Gastrocnemius medialis (tissue), 4 donors: ENCODE measurements around the gene AIFM2. TPM values are rescaled to one million over a fixed set of nuclear protein-coding genes. Genes with fewer than 3 reads are reported as not detected.

Experiments used
- ATAC-seq, 2 donors: fragments of 150-250 bp; one replicate each; pipeline ENCODE4 v1.9.1; 2016
- DNase-seq, 2 donors: peaks; one replicate each; pipeline ENCODE4 v3.0.0-alpha.2; 2019
- H3K27ac ChIP-seq, 4 donors: fragments of 200-600 bp; sonication (generic); 1 replicate in 1 of 4; 2 replicates in 3 of 4; pipeline ENCODE4 v1.5.1; 2016 to 2018; ENCODE audit warnings: mild to moderate bottlenecking in 2 of 4, moderate library complexity in 1 of 4
- H3K27me3 ChIP-seq, 3 donors: fragments of 200-600 bp; sonication (generic) in 2 of 3; 1 replicate in 1 of 3; 2 replicates in 2 of 3; pipeline versions ENCODE4 v1.5.1 to v1.6.0; 2016 to 2019; ENCODE audit warnings: mild to moderate bottlenecking in 1 of 3, moderate library complexity in 1 of 3
- H3K36me3 ChIP-seq, 2 donors: fragments of 200-600 bp; sonication (generic) in 1 of 2; one replicate each; pipeline ENCODE4 v1.5.1; 2017 to 2018
- H3K4me1 ChIP-seq, 2 donors: fragments of 200-600 bp; sonication (generic) in 1 of 2; one replicate each; pipeline ENCODE4 v1.5.1; 2016 to 2017; ENCODE audit warnings: mild to moderate bottlenecking in 2 of 2
- H3K4me3 ChIP-seq, 4 donors: fragments of 200-600 bp; sonication (generic) in 3 of 4; 1 replicate in 1 of 4; 2 replicates in 3 of 4; pipeline ENCODE4 v1.5.1; 2016 to 2019; ENCODE audit warnings: mild to moderate bottlenecking in 2 of 4
- H3K9me3 ChIP-seq, 3 donors: fragments of 200-600 bp; sonication (generic) in 2 of 3; 1 replicate in 1 of 3; 2 replicates in 2 of 3; pipeline ENCODE4 v1.5.1; 2016 to 2019
- POLR2A ChIP-seq, 2 donors: fragments of 450-650 bp; IDR thresholded peaks; one replicate each; pipeline ENCODE4 v1.6.1; 2017; ENCODE audit warnings: antibody characterized with exemption in 2 of 2, mild to moderate bottlenecking in 2 of 2, moderate library complexity in 2 of 2
- in situ Hi-C, 4 donors: fragments of 200-750 bp; cut with MboI; loops; one replicate each; pipeline versions ENCODE4 v1.15.0 to v1.8.0; 2017; ENCODE audit warnings: low sequenced_read_pairs in 4 of 4
- intact Hi-C: fragments of 100-400 bp; cut with DNase I; formaldehyde crosslinking; loops from one replicate; pipeline ENCODE4 v1.15.1; 2023; ENCODE audit warnings: low total_unique reads
- total RNA-seq, 4 donors: library from RNA; depleted of rRNA; stranded (reverse); fragments of >200 nt; gene quantifications; one replicate each; pipeline versions ENCODE4 v1.1.0 to v1.2.3, GENCODE V29; 2016
- TF ChIP-seq, protein P1 (sequence below), 5 experiments: fragments of 450-650 bp in 3 of 5; fragments of 200-600 bp in 2 of 5; sonication (generic) in 2 of 5; IDR thresholded peaks in 4 of 5; conservative IDR thresholded peaks in 1 of 5; 1 replicate in 4 of 5; 2 replicates in 1 of 5; pipeline ENCODE4 v1.5.1; 2016 to 2019; ENCODE audit warnings: antibody characterized with exemption in 5 of 5, mild to moderate bottlenecking in 3 of 5, moderate library complexity in 3 of 5

The AIFM2 gene
- total RNA-seq, 4 donors from 2014 or later = 6.8 to 11.0 (median 9.8) TPM

- peaks cover 34 to 40% of the 10 kb centered on the region in 2 donors for H3K4me1 ChIP-seq
- no peaks in the 10 kb centered on the region for H3K9me3 ChIP-seq
- no peaks in the 10 kb centered on the region for H3K27me3 ChIP-seq
- peak overlapping the region; percentile 61 to 76 (median 76) for H3K27ac ChIP-seq
- H3K4me3 ChIP-seq = no peak overlapping the region
- in situ Hi-C loops = no loop called here
- TF ChIP-seq POLR2A (IDR thresholded peaks at IDR 0.05) = no peak
- TF ChIP-seq, protein P1, sequence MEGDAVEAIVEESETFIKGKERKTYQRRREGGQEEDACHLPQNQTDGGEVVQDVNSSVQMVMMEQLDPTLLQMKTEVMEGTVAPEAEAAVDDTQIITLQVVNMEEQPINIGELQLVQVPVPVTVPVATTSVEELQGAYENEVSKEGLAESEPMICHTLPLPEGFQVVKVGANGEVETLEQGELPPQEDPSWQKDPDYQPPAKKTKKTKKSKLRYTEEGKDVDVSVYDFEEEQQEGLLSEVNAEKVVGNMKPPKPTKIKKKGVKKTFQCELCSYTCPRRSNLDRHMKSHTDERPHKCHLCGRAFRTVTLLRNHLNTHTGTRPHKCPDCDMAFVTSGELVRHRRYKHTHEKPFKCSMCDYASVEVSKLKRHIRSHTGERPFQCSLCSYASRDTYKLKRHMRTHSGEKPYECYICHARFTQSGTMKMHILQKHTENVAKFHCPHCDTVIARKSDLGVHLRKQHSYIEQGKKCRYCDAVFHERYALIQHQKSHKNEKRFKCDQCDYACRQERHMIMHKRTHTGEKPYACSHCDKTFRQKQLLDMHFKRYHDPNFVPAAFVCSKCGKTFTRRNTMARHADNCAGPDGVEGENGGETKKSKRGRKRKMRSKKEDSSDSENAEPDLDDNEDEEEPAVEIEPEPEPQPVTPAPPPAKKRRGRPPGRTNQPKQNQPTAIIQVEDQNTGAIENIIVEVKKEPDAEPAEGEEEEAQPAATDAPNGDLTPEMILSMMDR (IDR thresholded peaks at IDR 0.05 in 4 of 5, conservative IDR thresholded peaks at IDR 0.05 in 1 of 5) = no peak
- no peaks in the 10 kb centered on the region for H3K36me3 ChIP-seq
- ATAC-seq = no peak
- DNase-seq = no peak
- intact Hi-C loops = loop anchor here (10.0 kb wide), 2 partner anchors 230 to 1730 kb away; no protein-coding TSS in a partner anchor
Observed at GRCh38 chr10:70135046-70135445, 2.4 kb upstream of the AIFM2 start.

- ATAC-seq (no peak), DNase-seq (no peak)
- peak overlapping the region; percentile 83 to 87 (median 86) for H3K27ac ChIP-seq
- TF ChIP-seq, protein P1 (IDR thresholded peaks at IDR 0.05 in 4 of 5, conservative IDR thresholded peaks at IDR 0.05 in 1 of 5) = no peak
- no peak for TF ChIP-seq POLR2A (IDR thresholded peaks at IDR 0.05)
- no peaks in the 10 kb centered on the region for H3K9me3 ChIP-seq
- no peaks in the 10 kb centered on the region for H3K27me3 ChIP-seq
- peaks cover 34 to 40% of the 10 kb centered on the region in 2 donors for H3K4me1 ChIP-seq
- no peaks in the 10 kb centered on the region for H3K36me3 ChIP-seq
- intact Hi-C loops = loop anchor here (10.0 kb wide), 2 partner anchors 227 to 1733 kb away; no protein-coding TSS in a partner anchor
- peak overlapping the region in 3 of 4 donors; percentile 68 to 86 (median 74) for H3K4me3 ChIP-seq
- in situ Hi-C loops = no loop called here
Observed at GRCh38 chr10:70131560-70131937, 1.1 kb downstream of the AIFM2 start.

GRCh38 chr10:70130878-70131559 is 1.6 kb downstream of the AIFM2 start:
- Histone ChIP-seq H3K4me1 (peaks cover 32 to 36% of the 10 kb centered on the region in 2 donors), H3K27me3 (no peaks in the 10 kb centered on the region), H3K27ac (peak overlapping the region; percentile 83 to 87 (median 86)), H3K4me3 (peak overlapping the region in 3 of 4 donors; percentile 68 to 86 (median 74)), H3K9me3 (no peaks in the 10 kb centered on the region), H3K36me3 (no peaks in the 10 kb centered on the region)
- in situ Hi-C loops = no loop called here
- TF ChIP-seq, protein P1 (IDR thresholded peaks at IDR 0.05 in 4 of 5, conservative IDR thresholded peaks at IDR 0.05 in 1 of 5) = no peak
- peak in 1 of 2 donors; percentile 14 for TF ChIP-seq POLR2A (IDR thresholded peaks at IDR 0.05)
- intact Hi-C loops = loop anchor here (10.0 kb wide), 2 partner anchors 226 to 1734 kb away; no protein-coding TSS in a partner anchor
- DNase-seq (peak in 1 of 2 donors; percentile 57), ATAC-seq (peak; percentile 35 to 41)

DNA sequence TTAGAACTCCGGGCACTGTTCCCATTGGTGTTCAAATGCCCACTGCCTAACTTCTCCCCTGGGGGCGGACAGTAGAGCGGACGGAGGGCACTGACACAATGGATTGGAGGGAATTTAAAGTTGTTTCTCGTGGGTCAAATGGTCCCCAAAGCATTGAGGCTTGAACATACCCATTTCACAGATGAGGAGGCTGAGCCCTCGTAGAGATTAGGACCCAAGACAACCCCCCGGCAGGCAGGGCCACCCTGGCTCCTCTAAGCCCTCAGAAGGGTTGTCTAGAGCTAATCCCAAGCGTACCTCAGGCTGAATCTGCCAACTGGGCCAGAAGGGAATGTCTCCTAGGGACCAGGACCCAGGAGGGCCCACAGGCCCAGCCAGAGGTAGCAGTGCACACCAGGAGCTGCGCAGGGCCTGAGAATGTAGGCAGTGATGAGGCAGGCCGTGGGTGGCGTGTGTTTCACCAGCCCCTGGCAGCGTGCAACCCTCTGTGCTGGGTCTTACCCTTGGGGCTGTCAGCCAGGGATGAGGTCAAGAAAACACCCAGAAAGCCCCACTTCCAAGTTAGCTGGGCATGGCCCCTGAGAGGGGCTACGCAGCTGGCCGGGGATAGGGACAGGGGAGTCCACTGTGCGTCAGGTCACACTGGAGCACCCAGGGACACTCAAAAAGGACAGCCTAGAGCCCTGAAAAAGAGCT is 5.8 kb downstream of the AIFM2 start:
- H3K27ac ChIP-seq = no peak overlapping the region
- H3K9me3 ChIP-seq = no peaks in the 10 kb centered on the region
- no peaks in the 10 kb centered on the region for H3K27me3 ChIP-seq
- peaks cover 4 to 15% of the 10 kb centered on the region in 2 donors for H3K4me1 ChIP-seq
- no peak for ATAC-seq
- in situ Hi-C loops (no loop called here), intact Hi-C loops (no loop called here)
- TF ChIP-seq, protein P1 (IDR thresholded peaks at IDR 0.05 in 4 of 5, conservative IDR thresholded peaks at IDR 0.05 in 1 of 5) = no peak
- no peak for TF ChIP-seq POLR2A (IDR thresholded peaks at IDR 0.05)
- DNase-seq = no peak
- peaks cover 0 to 6% of the 10 kb centered on the region in 2 donors for H3K36me3 ChIP-seq
- H3K4me3 ChIP-seq = no peak overlapping the region
